Lower lobe of right lung (tissue), 2 donors: ENCODE results near the gene ATAD3A. TPM values are rescaled to one million over a fixed set of nuclear protein-coding genes. Genes with fewer than 3 reads are reported as not detected.

ENCODE experiments used
- ATAC-seq, 2 donors: fragments of 200-7000 bp; cut with Tn5 transposase; one replicate each; pipeline ENCODE4 v1.9.1; 2020 to 2022; ENCODE audit warnings: mild to moderate bottlenecking in 2 of 2, moderate library complexity in 2 of 2
- DNase-seq: peaks from one replicate; pipeline ENCODE4 v3.0.0-alpha.2; 2020
- H3K27ac ChIP-seq: fragments of 200-600 bp; one replicate; pipeline ENCODE4 v1.8.0; 2022
- H3K27me3 ChIP-seq: fragments of 200-600 bp; one replicate; pipeline ENCODE4 v1.8.0; 2022; ENCODE audit warnings: low read depth
- H3K36me3 ChIP-seq: fragments of 200-600 bp; one replicate; pipeline ENCODE4 v1.8.0; 2022; ENCODE audit warnings: mild to moderate bottlenecking
- H3K4me1 ChIP-seq: fragments of 200-600 bp; one replicate; pipeline ENCODE4 v1.8.0; 2022
- H3K4me3 ChIP-seq: fragments of 200-600 bp; one replicate; pipeline ENCODE4 v1.8.0; 2022; ENCODE audit warnings: mild to moderate bottlenecking
- H3K9me3 ChIP-seq: fragments of 200-600 bp; one replicate; pipeline ENCODE4 v1.8.0; 2022
- CTCF ChIP-seq: fragments of 200-600 bp; IDR thresholded peaks from one replicate; pipeline ENCODE4 v1.8.0; 2022; ENCODE audit warnings: antibody characterized with exemption, mild to moderate bottlenecking
- intact Hi-C: fragments of 100-400 bp; cut with DNase I; formaldehyde crosslinking; loops from one replicate; pipeline ENCODE4 v1.11.0; 2022
- total RNA-seq: library from RNA; stranded (reverse); fragmentation: NEBNext Ultra II Directional; extraction: Animal tissue kit (Norgen Biotek cat#: 25700); gene quantifications from one replicate; pipeline ENCODE4 v1.2.1, GENCODE V29; 2021
- donor health status: DM: no; HTN: yes; CAD: no; lungs with severe emphysema.

ATAD3A gene
- total RNA-seq, 1 donor from 2014 or later: 14.1 TPM

GRCh38 chr1:1565340-1565739, 53.4 kb downstream of the ATAD3A start:
- no peak for TF ChIP-seq CTCF
- DNase-seq (no peak), ATAC-seq (no peak)
- no peaks in the 10 kb centered on the region for H3K9me3 ChIP-seq
- H3K27me3 ChIP-seq: no peaks in the 10 kb centered on the region
- intact Hi-C loops: no loop called here
- peaks cover 60% of the 10 kb centered on the region for H3K36me3 ChIP-seq
- no peak overlapping the region for H3K27ac ChIP-seq
- no peak overlapping the region for H3K4me3 ChIP-seq
- H3K4me1 ChIP-seq: peaks cover 41% of the 10 kb centered on the region

GRCh38 chr1:1567152-1567875, 55.4 kb downstream of the ATAD3A start:
- DNase-seq (no peak), ATAC-seq (no peak)
- H3K9me3 ChIP-seq: no peaks in the 10 kb centered on the region
- H3K4me1 ChIP-seq: peaks cover 48% of the 10 kb centered on the region
- intact Hi-C loops: no loop called here
- H3K4me3 ChIP-seq: no peak overlapping the region
- H3K27me3 ChIP-seq: no peaks in the 10 kb centered on the region
- no peak for TF ChIP-seq CTCF
- H3K27ac ChIP-seq: no peak overlapping the region
- peaks cover 47% of the 10 kb centered on the region for H3K36me3 ChIP-seq

GRCh38 chr1:1567891-1568291, 55.9 kb downstream of the ATAD3A start:
- TF ChIP-seq CTCF: no peak
- Histone ChIP-seq H3K36me3 (peaks cover 41% of the 10 kb centered on the region), H3K4me3 (no peak overlapping the region), H3K27me3 (no peaks in the 10 kb centered on the region), H3K4me1 (peaks cover 50% of the 10 kb centered on the region), H3K9me3 (no peaks in the 10 kb centered on the region), H3K27ac (no peak overlapping the region)
- intact Hi-C loops: no loop called here
- DNase-seq (no peak), ATAC-seq (no peak)

- Histone ChIP-seq H3K27ac (no peak overlapping the region), H3K36me3 (peaks cover 27% of the 10 kb centered on the region), H3K27me3 (no peaks in the 10 kb centered on the region), H3K9me3 (no peaks in the 10 kb centered on the region), H3K4me1 (peaks cover 57% of the 10 kb centered on the region), H3K4me3 (no peak overlapping the region)
- ATAC-seq (no peak), DNase-seq (no peak)
- intact Hi-C loops: no loop called here
- TF ChIP-seq CTCF: no peak
Measured at GRCh38 chr1:1569341-1569740, 57.4 kb downstream of the ATAD3A start.

- Histone ChIP-seq H3K36me3 (peaks cover 9% of the 10 kb centered on the region), H3K9me3 (no peaks in the 10 kb centered on the region), H3K27me3 (no peaks in the 10 kb centered on the region), H3K4me3 (peak overlapping the region; percentile 89), H3K4me1 (peaks cover 41% of the 10 kb centered on the region), H3K27ac (peak overlapping the region; percentile 100)
- intact Hi-C loops: no loop called here
- ATAC-seq (peak; percentile 81 to 82), DNase-seq (peak; percentile 72)
- no peak for TF ChIP-seq CTCF
Measured at GRCh38 chr1:1573843-1574720, 62.1 kb downstream of the ATAD3A start.
